Activated CD4-positive, alpha-beta T cell treated with anti-CD3 and anti-CD28 coated beads for 48 hours (primary cell): ENCODE measurements around the gene TOM1L2.

Experiments
- DNase-seq: peaks from one replicate; pipeline ENCODE4 v3.0.0-alpha.2; 2020

TOM1L2 gene

GRCh38 chr17:17994271-17995069 is 22.3 kb upstream of the TOM1L2 start:
- DNase-seq, result peak; percentile 46

GRCh38 chr17:17993852-17994251 is 21.7 kb upstream of the TOM1L2 start:
- DNase-seq, result no peak

- no peak for DNase-seq
These were observed 21.2 kb upstream of the TOM1L2 start for GRCh38 chr17:17993366-17993765.

- no peak for DNase-seq
These were observed 18.1 kb upstream of the TOM1L2 start for GRCh38 chr17:17990282-17990681.

- DNase-seq, result no peak
These were observed 17.4 kb upstream of the TOM1L2 start for GRCh38 chr17:17989618-17990017.

- no peak for DNase-seq
These were observed 16.9 kb upstream of the TOM1L2 start for GRCh38 chr17:17989081-17989480.

GRCh38 chr17:17988427-17988945 is 16.3 kb upstream of the TOM1L2 start:
- no peak for DNase-seq

GRCh38 chr17:17987901-17988300 is 15.7 kb upstream of the TOM1L2 start:
- DNase-seq, result no peak

- no peak for DNase-seq
These were observed 15.1 kb upstream of the TOM1L2 start for GRCh38 chr17:17987187-17987896.

GRCh38 chr17:17985555-17985954 is 13.4 kb upstream of the TOM1L2 start:
- no peak for DNase-seq

- DNase-seq, result no peak
These were observed 13.0 kb upstream of the TOM1L2 start for GRCh38 chr17:17985153-17985552.

- DNase-seq, result no peak
These were observed 11.6 kb upstream of the TOM1L2 start for GRCh38 chr17:17983776-17984175.

- no peak for DNase-seq
These were observed 11.2 kb upstream of the TOM1L2 start for GRCh38 chr17:17983376-17983775.

- DNase-seq, result no peak
These were observed 10.6 kb upstream of the TOM1L2 start for GRCh38 chr17:17982801-17983200.

GRCh38 chr17:17981330-17981729 is 9.1 kb upstream of the TOM1L2 start:
- no peak for DNase-seq

- no peak for DNase-seq
These were observed 7.6 kb upstream of the TOM1L2 start for GRCh38 chr17:17979778-17980177.

- DNase-seq, result no peak
These were observed 6.6 kb upstream of the TOM1L2 start for GRCh38 chr17:17978481-17979424.

- no peak for DNase-seq
These were observed 4.9 kb upstream of the TOM1L2 start for GRCh38 chr17:17976931-17977570.

GRCh38 chr17:17975436-17975835 is 3.2 kb upstream of the TOM1L2 start:
- no peak for DNase-seq

- no peak for DNase-seq
These were observed 703 bp upstream of the TOM1L2 start for GRCh38 chr17:17972952-17973254.

- DNase-seq, result no peak
These were observed 622 bp downstream of the TOM1L2 start for GRCh38 chr17:17971431-17972125.
